Stomach (tissue), 9 donors: ENCODE measurements around the gene TSPAN12. TPM values are rescaled to one million over a fixed set of nuclear protein-coding genes. Genes with fewer than 3 reads are reported as not detected.

ENCODE experiments used
- DNase-seq, 2 donors: peaks; one replicate each; pipeline versions ENCODE4 v3.0.0 to v3.0.0-alpha.2; 2013 to 2019
- H3K27ac ChIP-seq, 5 donors: fragments of 200-600 bp in 4 of 5; sonication (generic) in 4 of 5; one replicate each; pipeline ENCODE4 v1.5.1; 2013 to 2019; ENCODE audit warnings: mild to moderate bottlenecking in 1 of 5, moderate library complexity in 1 of 5
- H3K27me3 ChIP-seq, 3 donors: fragments of 200-600 bp; sonication (generic); one replicate each; pipeline ENCODE4 v1.5.1; 2017 to 2019; ENCODE audit warnings: mixed run types in 1 of 3
- H3K36me3 ChIP-seq, 4 donors: fragments of 200-600 bp; sonication (generic); 1 replicate in 3 of 4; 2 replicates in 1 of 4; pipeline ENCODE4 v1.5.1; 2016 to 2019
- H3K4me1 ChIP-seq, 4 donors: fragments of 200-600 bp; sonication (generic); one replicate each; pipeline ENCODE4 v1.5.1; 2016 to 2019
- H3K4me3 ChIP-seq, 4 donors: fragments of 200-600 bp; sonication (generic) in 3 of 4; one replicate each; pipeline ENCODE4 v1.5.1; 2016 to 2019; ENCODE audit warnings: mild to moderate bottlenecking in 1 of 4
- H3K9me3 ChIP-seq, 4 donors: fragments of 200-600 bp; sonication (generic); one replicate each; pipeline ENCODE4 v1.5.1; 2016 to 2019
- EP300 ChIP-seq: sonication (generic); formaldehyde crosslinking; IDR thresholded peaks from one replicate; pipeline ENCODE4 v1.6.1; 2017; ENCODE audit warnings: antibody characterized with exemption
- POLR2A ChIP-seq, 4 donors: fragments of 450-650 bp; IDR thresholded peaks; one replicate each; pipeline ENCODE4 v1.6.1; 2016; ENCODE audit warnings: antibody characterized with exemption in 4 of 4, control low read depth in 2 of 4, mild to moderate bottlenecking in 1 of 4, moderate library complexity in 1 of 4
- POLR2AphosphoS5 ChIP-seq, 3 donors: sonication (generic); formaldehyde crosslinking; IDR thresholded peaks; one replicate each; pipeline ENCODE4 v1.6.1; 2016; ENCODE audit warnings: antibody characterized with exemption in 3 of 3
- WGBS, 5 donors: extraction: QIAGEN DNeasy Blood & Tissue Kit in 3 of 5; methylation state at CpG; one replicate each; pipeline versions ENCODE4 v1.1.5 to v1.1.7; 2013 to 2018; 5-methylcytosine and 5-hydroxymethylcytosine counted together
- intact Hi-C: fragments of 100-400 bp; cut with DNase I; formaldehyde crosslinking; loops from one replicate; pipeline ENCODE4 v1.15.1; 2023; ENCODE audit warnings: low total_unique reads
- polyA plus RNA-seq, 3 donors: library from polyadenylated mRNA; stranded (reverse); fragments of 200-250 nt; gene quantifications; one replicate each; pipeline ENCODE4 v1.2.3, GENCODE V29; 2013
- total RNA-seq, 5 donors: library from RNA; depleted of rRNA; stranded (reverse); fragments of >200 nt; gene quantifications; one replicate each; pipeline versions ENCODE4 v1.1.0 to v1.2.3, GENCODE V29; 2014 to 2016
- TF ChIP-seq, protein P1 (sequence below), 7 experiments: fragments of 450-650 bp in 4 of 7; fragments of 200-600 bp in 3 of 7; sonication (generic) in 3 of 7; IDR thresholded peaks; one replicate each; pipeline ENCODE4 v1.5.1; 2016 to 2019; ENCODE audit warnings: antibody characterized with exemption in 7 of 7, control low read depth in 2 of 7, mild to moderate bottlenecking in 1 of 7
- donor health status: healthy with polysubstance abuse.
- donor health status: Bipolar disorder and iron deficiency.
- donor health status: healthy.

The TSPAN12 gene
- total and polyA plus RNA-seq, 8 donors: 9.8 to 26.6 (median 18.0) TPM; not detected in 1

DNA sequence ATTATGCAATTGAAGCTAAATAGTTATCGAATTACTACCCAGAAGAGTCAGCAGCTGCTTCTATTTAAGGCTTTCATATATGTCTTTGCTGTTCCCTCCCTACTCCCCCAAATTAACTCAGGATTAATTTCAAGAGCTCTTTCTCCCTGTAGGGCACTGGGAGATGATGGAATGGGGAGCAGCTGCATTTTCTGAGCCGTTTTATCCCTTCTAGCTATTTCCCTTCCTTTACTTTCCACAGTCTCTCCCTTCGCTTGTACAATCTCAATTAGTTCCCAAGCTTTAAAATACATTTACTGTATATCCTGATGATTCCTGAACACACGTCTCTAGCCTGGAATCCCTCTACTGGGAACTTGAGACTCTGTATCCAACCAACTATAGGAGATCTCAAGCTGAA, 19.8 kb upstream of the TSPAN12 start:
- TF ChIP-seq EP300 (no peak), POLR2A (IDR thresholded peaks at IDR 0.05) (no peak), POLR2AphosphoS5 (IDR thresholded peaks at IDR 0.05) (no peak)
- TF ChIP-seq, protein P1, sequence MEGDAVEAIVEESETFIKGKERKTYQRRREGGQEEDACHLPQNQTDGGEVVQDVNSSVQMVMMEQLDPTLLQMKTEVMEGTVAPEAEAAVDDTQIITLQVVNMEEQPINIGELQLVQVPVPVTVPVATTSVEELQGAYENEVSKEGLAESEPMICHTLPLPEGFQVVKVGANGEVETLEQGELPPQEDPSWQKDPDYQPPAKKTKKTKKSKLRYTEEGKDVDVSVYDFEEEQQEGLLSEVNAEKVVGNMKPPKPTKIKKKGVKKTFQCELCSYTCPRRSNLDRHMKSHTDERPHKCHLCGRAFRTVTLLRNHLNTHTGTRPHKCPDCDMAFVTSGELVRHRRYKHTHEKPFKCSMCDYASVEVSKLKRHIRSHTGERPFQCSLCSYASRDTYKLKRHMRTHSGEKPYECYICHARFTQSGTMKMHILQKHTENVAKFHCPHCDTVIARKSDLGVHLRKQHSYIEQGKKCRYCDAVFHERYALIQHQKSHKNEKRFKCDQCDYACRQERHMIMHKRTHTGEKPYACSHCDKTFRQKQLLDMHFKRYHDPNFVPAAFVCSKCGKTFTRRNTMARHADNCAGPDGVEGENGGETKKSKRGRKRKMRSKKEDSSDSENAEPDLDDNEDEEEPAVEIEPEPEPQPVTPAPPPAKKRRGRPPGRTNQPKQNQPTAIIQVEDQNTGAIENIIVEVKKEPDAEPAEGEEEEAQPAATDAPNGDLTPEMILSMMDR (IDR thresholded peaks at IDR 0.05): no peak
- H3K4me1 ChIP-seq: no peaks in the 10 kb centered on the region
- intact Hi-C loops: no loop called here
- 72 to 85% (median 79%) methylated on average over 4 of the region's 4 CpGs for WGBS, 5 donors
- H3K36me3 ChIP-seq: no peaks in the 10 kb centered on the region
- H3K9me3 ChIP-seq: no peaks in the 10 kb centered on the region
- no peaks in the 10 kb centered on the region for H3K27me3 ChIP-seq
- no peak overlapping the region for H3K27ac ChIP-seq
- no peak for DNase-seq
- no peak overlapping the region for H3K4me3 ChIP-seq

DNA sequence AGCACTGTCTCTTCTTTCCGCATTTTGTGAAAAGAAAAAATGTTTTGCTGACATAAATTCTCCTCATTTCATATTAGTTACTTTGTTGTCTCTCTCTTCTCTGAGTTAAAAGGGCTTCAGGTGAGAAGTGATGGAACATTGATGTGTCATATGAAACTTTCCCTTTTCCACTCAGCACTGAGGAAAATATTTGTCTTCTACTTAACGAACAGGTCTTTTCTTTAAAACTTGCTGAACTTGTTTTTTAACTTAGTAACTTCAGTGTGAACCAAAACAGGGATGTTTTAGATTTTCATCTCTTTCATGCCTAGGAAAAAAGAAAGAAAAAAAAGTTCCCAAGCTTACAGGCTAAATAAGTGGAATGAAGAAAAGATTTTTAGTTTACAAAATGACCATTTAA, 19.0 kb upstream of the TSPAN12 start:
- Histone ChIP-seq H3K27me3 (no peaks in the 10 kb centered on the region), H3K27ac (no peak overlapping the region), H3K36me3 (no peaks in the 10 kb centered on the region), H3K4me1 (no peaks in the 10 kb centered on the region), H3K9me3 (no peaks in the 10 kb centered on the region), H3K4me3 (no peak overlapping the region)
- no peak for DNase-seq
- intact Hi-C loops: no loop called here
- 60 to 75% (median 62%) methylated on average over 2 of the region's 2 CpGs for WGBS, 5 donors
- TF ChIP-seq EP300 (no peak), POLR2AphosphoS5 (IDR thresholded peaks at IDR 0.05) (no peak), POLR2A (IDR thresholded peaks at IDR 0.05) (no peak)
- TF ChIP-seq, protein P1 (IDR thresholded peaks at IDR 0.05): no peak

DNA sequence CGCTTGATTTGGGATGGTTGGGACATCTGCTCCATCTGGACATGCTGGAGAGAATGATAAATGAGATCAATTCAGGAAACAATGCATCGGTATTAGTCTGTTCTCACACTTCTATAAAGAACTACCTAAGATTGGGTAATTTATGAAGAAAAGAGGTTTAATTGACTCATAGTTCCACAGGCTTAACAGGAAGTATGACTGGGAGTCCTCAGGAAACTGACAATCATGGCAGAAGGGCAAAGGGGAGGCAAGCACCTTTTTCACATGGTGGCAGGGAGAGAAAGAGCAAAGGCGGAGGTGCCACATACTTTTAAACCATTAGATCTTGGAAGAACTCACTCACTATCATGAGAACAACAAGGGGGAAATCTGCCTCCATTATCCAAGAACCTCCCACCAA, 16.8 kb upstream of the TSPAN12 start:
- 87 to 97% (median 93%) methylated on average over 3 of the region's 3 CpGs for WGBS, 5 donors
- Histone ChIP-seq H3K27me3 (no peaks in the 10 kb centered on the region), H3K9me3 (no peaks in the 10 kb centered on the region), H3K4me1 (no peaks in the 10 kb centered on the region), H3K36me3 (no peaks in the 10 kb centered on the region), H3K4me3 (no peak overlapping the region), H3K27ac (no peak overlapping the region)
- intact Hi-C loops: no loop called here
- no peak for TF ChIP-seq POLR2AphosphoS5 (IDR thresholded peaks at IDR 0.05)
- no peak for DNase-seq

DNA sequence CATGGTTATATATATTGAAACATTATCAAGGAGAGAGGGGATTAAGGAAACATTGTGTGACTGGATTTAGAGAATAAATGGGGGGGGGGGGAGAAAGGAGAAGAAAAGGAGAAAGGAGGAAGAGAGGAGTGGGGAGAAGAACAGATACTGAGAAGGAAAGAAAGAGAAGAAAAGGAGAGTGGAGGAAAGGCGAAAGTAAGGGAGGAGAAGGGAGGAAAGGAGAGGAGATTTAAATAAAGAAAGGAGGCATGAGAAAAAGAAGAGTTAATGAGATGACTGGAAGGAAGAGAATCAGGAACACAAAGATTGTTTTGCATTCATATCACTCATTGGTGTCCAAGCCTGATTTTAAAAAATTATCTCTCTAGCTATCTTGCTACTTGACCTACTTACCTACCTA, 16.1 kb upstream of the TSPAN12 start:
- no peak overlapping the region for H3K4me3 ChIP-seq
- H3K4me1 ChIP-seq: no peaks in the 10 kb centered on the region
- no peaks in the 10 kb centered on the region for H3K36me3 ChIP-seq
- H3K27ac ChIP-seq: no peak overlapping the region
- H3K9me3 ChIP-seq: no peaks in the 10 kb centered on the region
- intact Hi-C loops: no loop called here
- WGBS, 5 donors: 73 to 93% (median 88%) methylated on average over 1 of the region's 1 CpG
- DNase-seq: no peak
- H3K27me3 ChIP-seq: no peaks in the 10 kb centered on the region
- no peak for TF ChIP-seq EP300
- TF ChIP-seq, protein P1 (IDR thresholded peaks at IDR 0.05): no peak
- TF ChIP-seq POLR2A (IDR thresholded peaks at IDR 0.05): no peak
- no peak for TF ChIP-seq POLR2AphosphoS5 (IDR thresholded peaks at IDR 0.05)

DNA sequence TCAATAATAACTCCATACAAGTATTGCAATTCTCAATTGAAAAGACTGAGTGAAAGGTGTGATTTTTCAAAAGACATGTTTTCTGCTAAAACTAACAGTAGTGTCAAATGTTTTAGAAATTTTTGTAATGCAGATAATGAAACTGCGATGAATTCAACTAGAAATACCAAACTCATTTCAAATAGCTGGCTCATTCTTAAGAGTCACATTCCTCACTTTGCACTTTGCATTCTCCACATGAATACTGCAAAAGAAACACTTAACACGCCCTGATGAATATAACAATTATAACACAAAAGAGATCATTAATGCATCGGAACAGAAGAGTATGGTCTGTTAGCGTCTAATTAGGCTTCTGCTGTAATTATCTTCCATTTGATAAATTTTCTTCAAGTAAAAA, 15.5 kb upstream of the TSPAN12 start:
- Histone ChIP-seq H3K27me3 (no peaks in the 10 kb centered on the region), H3K9me3 (no peaks in the 10 kb centered on the region), H3K27ac (no peak overlapping the region), H3K4me3 (no peak overlapping the region), H3K36me3 (no peaks in the 10 kb centered on the region), H3K4me1 (no peaks in the 10 kb centered on the region)
- intact Hi-C loops: no loop called here
- DNase-seq: no peak
- TF ChIP-seq, protein P1 (IDR thresholded peaks at IDR 0.05): no peak
- TF ChIP-seq EP300 (no peak), POLR2AphosphoS5 (IDR thresholded peaks at IDR 0.05) (no peak), POLR2A (IDR thresholded peaks at IDR 0.05) (no peak)
- 74 to 84% (median 81%) methylated on average over 4 of the region's 4 CpGs for WGBS, 5 donors
